Stimulated activated CD8-positive, alpha-beta memory T cell treated with anti-CD3 and anti-CD28 coated beads, Interleukin-15, amount 100 ng/mL, for 24 hours (primary cell): ENCODE results near the gene GLUL.

Source experiments
- DNase-seq: peaks from one replicate; pipeline ENCODE4 v3.0.0-alpha.2; 2020; ENCODE audit warnings: low read depth

The GLUL gene

DNA sequence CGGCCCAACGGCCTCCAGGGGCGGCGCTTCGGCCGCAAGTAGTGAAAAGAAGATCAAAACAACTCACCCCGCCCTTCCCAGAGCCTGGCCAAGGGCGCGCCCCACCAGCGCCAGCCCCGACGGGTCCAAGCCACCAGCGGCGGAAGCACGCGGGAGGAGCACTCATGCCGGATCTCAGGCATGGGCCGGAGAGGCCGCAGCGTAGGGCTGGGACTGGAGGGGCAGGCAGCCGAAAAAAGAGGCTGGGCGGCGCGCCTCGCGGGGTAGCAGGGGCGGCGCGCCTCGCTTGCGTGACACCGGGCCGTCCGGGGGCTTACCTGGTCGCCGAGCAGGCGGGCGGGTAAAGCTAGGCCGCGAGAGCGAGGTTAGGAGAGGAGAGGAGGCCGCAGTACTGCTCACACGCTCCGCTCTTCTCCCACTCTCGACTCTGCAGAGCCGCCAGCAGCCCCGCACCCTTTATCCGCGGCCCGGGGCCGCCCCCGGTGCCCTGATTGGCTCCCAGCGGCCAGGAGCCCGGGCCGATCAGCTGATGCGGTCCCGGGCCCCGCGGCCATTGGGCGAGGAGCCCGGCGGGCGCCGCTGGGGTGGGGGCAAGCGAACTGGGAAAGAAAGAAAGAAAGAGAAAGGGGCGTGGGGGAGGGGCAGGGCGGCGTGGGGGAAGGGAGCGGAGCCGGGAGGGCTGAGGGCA, at the start of gene GLUL:
Gene GLUL (minus strand): TSS at position 429 of the 688 bp plus-strand sequence. CDS start 3,053 bp downstream, outside the sequence.
- DNase-seq: peak; percentile 29

DNA sequence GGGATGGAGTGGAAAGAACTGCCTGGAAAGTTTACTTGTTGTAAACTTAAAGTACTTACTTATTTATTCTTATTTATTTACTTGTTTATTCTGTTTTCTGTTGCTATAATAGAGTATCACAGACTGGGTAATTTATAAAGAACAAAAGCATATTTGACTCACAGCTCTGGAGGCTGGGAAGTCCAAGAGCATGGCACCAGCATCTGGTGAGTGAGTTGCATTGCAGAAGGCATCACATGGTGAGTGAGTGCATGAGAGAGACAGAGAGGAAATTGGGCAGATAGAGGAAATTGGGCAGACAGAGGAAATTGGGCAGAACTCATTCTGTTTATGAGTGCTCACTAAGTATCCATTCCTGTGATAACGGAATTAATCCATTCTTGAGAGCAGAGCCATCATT, 46.7 kb upstream of the GLUL start:
- no peak for DNase-seq

DNA sequence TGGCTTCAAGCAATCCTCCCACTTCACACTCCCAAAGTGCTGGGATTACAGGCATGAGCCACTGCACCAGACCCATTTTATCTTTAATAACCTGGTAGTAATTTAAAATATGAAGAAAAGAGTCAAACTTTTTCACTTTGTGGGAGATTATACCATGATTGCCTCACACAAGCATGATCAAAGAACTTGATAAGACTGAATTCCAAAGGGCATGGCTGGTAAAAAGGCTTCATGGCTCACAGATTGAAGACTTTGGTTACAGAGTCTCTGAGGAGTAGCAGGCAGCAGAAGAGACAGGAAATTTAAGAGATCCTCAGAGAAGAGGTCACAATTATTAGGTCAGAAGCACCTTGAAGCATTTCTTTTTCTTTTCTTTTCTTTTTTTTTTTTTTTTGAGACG, 42.0 kb upstream of the GLUL start:
- DNase-seq: no peak

DNA sequence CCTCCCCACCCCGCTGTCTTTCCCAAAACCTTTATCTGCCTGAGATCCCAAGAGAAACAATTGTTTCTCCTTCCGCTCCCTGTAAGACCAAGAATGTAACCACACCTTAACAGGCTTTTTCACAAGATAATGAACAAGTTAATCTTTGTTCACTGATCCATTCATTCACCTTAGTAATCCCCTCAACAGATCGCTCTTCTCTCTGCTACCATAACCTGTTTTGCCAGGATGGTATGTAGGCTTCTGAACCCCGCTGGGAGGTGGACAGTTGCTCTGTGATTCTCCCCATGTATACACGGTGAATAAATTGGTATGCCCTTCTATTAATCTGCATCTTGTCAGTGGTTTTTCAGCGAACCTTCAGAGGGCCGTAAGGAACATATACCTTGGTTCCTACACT, 39.7 kb upstream of the GLUL start:
- no peak for DNase-seq

DNA sequence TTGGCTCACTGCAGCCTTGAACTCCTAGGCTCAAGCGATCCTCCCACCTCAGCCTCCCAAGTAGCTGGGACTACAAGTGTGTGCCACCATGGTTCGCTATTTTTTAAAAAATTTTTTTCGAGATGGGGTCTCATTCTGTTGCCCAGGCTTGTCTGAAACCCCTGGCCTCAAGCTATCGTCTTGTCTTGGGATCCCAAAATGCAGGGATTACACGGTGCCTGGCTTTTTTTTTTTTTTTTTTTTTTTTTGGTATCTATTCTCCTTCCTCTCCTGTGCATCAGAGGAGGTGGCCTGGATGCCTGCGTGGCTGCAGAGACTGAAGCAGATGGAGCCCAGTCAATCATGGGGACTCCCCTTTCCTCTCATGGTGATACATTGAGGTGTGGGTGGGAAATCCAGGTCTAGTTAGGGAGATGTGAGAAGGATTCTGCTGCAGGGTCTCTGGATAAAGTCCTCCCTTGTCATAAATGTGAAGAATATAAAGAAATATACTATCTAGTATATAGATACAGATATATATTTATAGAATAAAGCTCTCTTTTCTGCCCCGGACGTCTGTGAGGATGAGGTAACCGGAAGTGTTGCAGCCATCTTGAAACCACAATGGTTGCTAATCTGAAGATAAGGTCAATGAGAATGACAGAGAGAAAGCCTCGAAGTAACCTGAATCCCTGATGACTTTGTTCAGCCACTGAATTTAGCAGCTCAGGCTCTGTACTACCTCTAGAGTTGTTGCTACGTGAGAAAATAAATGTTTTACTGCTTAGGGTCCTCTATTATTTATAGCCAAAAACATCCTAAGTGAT, 38.9 kb upstream of the GLUL start:
- no peak for DNase-seq

DNA sequence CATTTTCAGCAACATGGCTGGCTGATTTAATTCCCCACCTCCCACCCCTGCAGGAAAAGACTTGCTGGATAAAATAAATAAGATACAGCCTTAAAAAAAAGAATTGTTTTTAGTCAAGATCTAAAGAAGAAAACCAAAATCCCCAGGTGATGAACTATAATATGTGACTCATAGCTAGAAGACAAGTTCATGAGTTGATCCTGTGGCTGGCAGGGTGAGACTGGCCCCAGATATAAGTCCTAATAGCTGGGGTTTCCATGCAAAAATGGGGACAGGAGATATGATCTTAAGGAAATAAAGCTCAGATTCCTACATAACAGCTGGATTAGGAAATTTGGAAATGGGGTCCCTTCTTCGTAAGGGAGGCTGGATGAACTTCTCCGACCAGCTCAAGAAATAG, 36.5 kb upstream of the GLUL start:
- no peak for DNase-seq

DNA sequence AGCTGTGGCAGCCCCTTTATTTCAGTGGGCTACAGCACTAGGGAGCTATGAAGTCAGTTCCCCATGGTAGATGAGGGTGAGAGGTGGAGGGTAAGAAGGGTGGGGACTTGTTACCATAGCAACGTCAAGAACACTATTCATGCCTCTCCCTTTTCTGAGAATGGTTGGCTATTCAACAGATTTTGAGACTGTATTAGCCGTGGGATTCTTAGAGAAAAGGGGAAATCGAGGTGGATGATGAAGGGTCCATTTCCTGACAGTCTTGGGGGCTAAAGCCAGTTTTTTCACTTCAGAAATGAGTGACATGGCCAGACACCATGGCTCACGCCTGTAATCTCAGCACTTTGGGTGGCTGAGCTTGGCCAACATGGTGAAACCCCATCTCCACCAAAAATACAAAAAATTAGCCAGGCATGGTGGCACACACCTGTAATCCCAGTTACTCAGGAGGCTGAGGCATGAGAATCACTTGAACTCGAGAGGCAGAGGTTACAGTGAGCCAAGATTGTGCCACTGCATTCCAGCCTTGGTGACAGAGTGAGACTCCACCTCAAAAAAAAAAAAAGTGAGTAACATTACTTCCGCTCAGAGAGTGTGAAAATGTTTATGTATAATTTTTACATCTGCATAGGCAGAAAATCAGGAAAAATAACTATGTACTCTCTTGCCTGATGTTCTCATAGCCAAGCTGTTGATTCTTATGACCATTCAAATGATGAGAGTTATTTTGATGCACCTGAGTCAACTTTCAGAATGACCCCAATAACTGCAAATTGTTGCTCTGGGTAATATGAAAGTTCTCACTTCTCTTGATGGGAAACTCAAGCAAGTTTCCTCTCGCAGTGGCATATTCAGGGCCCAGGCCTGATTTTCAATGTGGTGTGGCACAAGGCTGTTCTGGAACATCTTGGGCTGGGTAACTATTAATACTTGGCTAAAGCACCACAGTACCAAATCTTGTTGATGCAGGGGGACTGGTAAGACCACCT, 35.1 kb upstream of the GLUL start:
- no peak for DNase-seq

DNA sequence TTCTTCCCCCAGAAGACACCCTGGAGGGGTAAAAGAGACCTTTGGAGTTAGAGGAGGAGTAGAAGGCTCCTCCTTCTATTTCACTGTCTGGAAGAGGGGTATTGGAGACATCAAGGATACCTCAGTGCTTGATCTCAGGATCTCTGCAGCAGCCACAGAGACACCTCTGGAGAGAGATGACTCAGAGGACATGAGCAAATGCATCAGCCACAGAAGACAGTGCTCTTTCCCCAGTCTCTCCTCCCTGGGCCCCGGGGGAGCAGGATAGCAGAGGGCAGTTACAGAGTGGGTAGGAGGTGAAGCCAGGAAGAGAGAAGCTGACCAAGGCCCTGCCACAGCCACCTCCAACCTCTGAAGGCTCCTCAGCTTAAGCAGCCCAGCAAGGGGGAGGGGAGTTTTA, 24.2 kb upstream of the GLUL start:
- no peak for DNase-seq

DNA sequence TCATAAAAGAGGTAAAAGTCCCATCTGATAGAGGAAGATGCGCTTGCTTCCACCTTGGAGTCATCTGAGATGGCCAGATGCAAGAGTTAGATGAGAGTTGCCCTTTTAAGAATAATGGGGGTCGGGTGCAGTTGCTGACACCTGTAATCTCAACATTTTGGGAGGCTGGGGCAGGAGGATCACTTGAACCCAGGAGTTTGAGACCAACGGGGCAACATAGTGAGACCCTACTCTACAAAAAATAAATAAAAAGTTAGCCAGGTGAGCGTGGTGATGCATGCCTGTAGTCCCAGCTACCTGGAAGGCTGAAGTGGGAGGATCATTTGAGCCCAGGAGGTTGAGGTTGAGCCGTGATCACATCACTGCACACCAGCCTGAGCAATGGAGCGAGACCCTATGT, 22.4 kb upstream of the GLUL start:
- no peak for DNase-seq

DNA sequence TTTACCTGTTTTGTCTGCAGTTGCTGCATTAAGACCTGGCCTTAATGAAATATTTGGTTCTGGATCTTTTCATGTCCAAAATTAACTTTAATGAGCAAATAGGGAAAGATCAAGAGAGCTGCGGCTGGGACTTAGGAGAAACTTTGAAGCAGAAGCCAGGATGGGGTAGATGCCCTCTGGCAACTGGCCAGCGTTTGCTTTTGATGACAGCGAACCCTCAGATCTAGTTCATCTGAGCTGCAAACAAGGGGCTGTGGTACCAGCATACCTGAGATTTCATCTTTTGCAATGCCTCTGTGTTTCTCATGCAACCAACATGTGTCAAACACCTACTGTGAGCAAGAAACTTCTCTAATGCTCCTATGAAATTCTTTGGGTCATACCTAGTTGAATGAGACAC, 21.9 kb upstream of the GLUL start:
- no peak for DNase-seq

DNA sequence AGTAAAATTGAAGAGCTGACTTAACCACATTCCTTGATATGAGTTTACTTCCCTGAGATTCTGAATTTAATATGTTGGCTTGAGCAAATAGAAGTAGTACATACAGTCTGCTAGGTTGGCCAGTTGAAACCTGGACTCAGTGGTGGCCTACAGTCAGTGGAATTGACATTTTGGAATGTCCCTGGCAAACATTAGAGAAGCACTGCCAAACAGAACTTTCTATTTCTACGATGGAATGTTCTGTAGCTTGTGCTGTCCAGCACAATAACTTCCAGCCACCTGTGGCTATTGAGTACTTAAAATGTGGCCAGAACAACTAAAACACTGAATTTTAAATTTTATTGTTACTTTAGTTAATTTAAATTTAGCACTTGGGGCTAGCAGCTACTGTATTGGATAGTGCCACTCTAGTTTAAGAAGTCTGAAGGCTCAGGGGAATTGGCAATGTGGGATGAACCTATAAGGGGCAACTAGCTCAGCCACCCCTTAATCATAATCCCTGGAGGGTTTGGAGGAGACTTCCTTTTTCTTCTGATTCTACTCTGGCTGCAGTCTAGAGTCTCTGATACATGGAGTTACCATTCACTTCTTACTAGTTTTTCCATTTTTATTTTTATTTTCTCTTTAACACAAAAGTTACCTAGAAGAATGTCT, 19.2 kb upstream of the GLUL start:
- DNase-seq: no peak

DNA sequence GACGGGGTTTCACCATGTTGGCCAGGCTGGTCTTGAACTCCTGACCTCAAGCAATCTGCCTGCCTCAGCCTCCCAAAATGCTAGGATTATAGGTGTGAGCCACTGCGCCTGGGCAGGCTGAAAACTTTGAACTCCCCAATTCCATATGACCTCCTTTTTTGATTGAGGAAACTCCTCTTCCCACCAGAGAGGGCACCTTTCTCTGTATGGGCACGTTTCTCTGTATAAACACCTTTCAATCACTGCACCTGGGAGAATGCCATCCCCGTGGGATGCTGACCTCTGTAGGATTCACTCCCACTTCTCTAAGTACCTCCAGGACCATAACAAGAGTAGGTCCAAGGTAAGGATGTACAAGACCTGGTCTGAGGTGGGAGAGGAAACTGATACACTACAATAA, 18.5 kb upstream of the GLUL start:
- no peak for DNase-seq

DNA sequence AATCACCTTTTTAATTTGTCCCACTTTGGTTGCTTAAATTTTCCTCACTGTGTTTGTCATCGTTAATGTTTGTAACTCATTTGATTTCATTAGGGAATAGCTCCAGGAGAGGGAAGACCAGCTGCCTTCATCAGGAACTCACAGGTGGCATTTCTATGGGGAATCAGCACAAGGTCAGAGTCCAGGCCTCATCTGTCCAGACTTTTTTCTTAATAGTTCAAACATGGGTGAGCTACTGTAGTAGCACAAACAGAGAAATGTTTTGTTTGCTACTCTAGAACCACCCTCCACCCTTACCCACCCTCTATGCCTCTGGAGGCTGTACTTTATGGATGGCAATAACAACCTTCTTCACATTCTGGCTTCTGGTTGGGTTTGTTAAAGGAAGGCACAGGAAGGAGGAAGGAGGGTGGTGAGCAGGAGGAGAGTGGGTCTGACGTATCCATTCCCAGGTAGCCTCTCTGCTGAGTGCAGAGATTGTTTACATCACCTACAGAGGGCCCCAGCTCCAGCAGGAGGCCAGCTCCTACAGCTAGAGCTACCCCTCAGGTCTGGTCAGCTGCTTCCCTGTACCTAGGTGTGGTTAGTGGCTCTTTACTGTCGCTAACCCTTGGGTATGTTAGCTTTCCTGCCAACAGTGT, 17.0 kb upstream of the GLUL start:
- no peak for DNase-seq

DNA sequence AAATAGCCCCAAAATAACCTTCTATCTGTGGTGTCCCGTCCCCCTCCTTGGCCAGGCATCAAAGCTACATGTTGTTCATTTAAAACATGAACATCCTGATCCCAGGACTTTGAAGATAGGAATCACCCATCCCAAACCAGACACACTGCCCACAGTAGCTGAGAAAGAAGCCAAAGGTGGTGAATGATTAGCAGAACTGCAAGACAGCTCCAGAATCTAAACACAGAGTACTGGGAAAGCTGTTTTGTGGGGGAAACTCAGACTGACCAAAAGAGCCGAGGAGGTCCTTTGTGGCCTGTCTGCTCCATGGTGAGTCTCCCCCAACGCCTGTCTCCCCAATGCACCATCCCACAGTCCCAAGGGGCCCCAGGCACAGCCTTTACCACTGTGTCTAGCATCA, 16.1 kb upstream of the GLUL start:
- DNase-seq: no peak

DNA sequence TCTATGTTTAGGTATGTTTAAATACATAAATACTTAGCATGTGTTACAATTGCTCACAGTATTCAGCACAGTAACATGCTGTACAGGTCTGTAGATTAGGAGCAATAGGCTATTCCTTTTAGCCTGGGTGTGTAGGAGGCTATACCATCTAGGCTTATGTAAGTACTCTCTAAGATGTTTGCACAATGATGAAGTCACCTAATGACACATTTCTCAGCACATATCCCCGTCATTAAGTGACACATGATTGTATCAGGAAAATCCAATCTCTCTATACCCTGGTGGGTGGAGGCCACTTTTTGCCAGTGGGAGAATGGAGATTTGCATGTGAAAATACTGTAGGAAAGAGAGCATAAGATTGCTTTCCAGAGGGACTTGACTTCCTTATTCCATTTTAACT, 14.4 kb upstream of the GLUL start:
- no peak for DNase-seq

DNA sequence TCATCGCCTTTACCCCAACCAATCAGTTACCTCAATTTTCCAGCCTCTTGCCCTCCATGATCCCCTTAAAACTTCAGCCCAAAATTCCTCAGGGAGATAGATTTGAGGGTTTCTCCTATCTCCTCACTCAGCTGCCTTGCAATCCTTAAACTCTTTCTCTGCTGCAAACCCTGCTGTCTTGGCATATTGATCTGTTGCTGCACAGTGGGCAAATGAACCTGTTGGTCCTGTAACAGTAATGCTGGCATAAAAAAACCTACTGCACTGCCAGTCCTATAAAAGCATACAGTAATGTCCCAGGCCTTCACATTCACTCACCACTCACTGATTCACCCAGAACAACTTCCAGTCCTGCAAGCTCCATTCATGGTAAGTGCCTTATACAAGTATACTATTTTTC, 14.0 kb upstream of the GLUL start:
- DNase-seq: no peak

DNA sequence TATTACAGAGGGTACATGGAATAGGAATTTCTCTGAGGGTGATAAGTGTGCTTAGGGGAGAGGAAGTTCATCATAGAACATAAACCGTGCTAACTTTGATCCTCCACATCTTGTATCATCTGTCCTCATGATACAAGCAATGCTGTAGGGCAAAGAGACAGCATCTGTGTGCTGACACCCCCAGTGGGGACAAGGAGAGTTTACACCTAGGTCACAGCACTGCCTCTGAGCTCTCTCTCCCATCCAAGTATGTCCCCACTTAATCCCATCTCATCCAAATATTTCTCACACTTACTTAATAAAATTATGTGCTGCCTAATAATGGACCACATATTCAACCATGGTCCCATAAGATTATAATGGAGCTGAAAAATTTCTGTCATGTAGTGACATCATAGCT, 13.2 kb upstream of the GLUL start:
- no peak for DNase-seq

DNA sequence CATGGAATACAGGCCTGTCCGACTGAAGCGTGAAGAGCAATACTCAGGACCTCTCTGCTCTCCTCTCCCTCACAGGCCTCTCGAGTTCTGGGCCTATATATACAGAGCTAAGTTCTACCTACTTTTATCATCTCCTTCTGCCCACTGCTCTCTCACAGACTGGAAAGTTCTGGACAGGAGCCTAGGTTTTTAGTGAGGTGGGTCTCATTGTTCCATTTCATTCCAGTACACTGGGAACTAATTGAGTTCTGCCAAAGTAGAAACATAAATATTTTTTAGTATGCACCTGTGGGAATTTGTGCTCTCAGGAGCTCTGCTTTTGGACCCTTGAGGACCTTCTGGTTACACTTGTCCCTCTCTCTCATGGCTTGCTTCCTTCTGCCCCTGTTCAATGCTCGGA, 9.0 kb upstream of the GLUL start, which contains the start of gene TEDDM1:
Gene TEDDM1 (minus strand): TSS at position 101 of the 400 bp plus-strand sequence. CDS start 182 bp downstream, outside the sequence.
- no peak for DNase-seq

DNA sequence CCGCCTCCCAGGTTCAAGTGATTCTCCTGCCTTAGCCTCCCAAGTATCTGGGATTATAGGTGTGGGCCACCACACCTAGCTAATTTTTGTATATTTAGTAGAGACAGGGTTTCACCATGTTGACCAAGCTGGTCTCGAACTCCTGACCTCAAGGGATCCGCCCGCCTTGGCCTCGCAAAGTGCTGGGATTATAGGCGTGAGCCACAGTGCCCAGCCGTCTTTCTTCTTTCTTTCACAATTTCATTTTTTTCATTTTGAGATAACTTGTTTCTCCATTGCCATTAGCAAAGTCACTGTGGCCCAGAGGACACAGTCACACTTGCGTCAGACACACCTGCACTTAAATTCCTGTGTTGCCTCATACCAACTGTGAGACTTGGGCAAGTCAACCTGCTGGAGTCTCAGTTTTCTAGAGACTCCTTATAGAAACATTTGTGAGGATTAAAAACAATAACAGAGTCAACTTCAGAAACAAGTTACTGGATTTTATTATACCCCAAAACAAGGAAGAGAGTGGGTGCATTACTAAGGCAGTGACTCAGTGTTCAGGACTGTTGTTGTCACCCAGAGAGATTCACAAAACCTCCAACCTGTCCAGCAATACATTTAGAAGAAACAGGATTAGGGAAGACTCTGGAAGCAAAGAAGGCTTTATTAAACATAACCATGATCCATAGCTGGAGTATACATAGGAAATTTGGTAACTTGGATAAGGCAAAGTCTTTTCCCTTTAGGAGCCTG, 6.2 kb upstream of the GLUL start:
- no peak for DNase-seq

DNA sequence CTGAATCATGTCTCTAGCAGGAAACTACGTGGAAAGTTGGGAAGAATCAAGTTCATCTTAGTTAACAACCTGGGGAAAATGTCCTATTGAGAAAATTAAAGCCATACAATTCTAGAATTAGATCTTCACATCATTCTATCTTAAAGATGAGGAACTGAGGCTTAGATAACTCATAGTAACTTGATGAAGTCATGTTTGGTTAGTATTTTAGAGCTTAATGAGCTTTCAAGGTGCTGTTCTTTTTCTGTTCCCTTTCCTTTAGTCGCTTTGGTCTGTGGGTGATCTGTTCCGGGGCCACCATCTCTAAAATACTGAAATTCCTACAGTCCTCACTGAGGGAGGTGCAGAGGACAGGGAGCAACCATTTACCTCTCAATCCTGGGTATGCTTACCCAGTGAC, 4.3 kb upstream of the GLUL start:
- no peak for DNase-seq
